Activated naive CD4-positive, alpha-beta T cell (primary cell): Measurements from ENCODE around the gene IL3.
"Not testable (repeated sequence)": the region's sequence is repeated elsewhere in the genome, so short reads cannot be mapped to it uniquely, and the experiment has no call there.

Experiments used
- DNase-seq, 4 experiments: peaks; one replicate each; lab custom pipeline; 2025; lab: John Stamatoyannopoulos, UW

Gene IL3

GRCh38 chr5:132094393-132095076 is 34.1 kb downstream of the IL3 start:
- DNase-seq, result no peak

GRCh38 chr5:132095077-132095410 is 34.6 kb downstream of the IL3 start:
- DNase-seq, result no peak

GRCh38 chr5:132095424-132095972 is 35.0 kb downstream of the IL3 start:
- no peak for DNase-seq

- no peak for DNase-seq
Observed at GRCh38 chr5:132096904-132097303, 36.4 kb downstream of the IL3 start.

- no peak for DNase-seq
Observed at GRCh38 chr5:132098151-132098594, 37.7 kb downstream of the IL3 start.

- DNase-seq, result no peak
Observed at GRCh38 chr5:132098621-132099020, 38.2 kb downstream of the IL3 start.

- DNase-seq, result no peak
Observed at GRCh38 chr5:132099076-132099748, 38.8 kb downstream of the IL3 start.

GRCh38 chr5:132099905-132100304 is 39.5 kb downstream of the IL3 start:
- no peak for DNase-seq

GRCh38 chr5:132100672-132101261 is 40.3 kb downstream of the IL3 start:
- no peak for DNase-seq

- no peak for DNase-seq
Observed at GRCh38 chr5:132101385-132101880, 41.0 kb downstream of the IL3 start.

GRCh38 chr5:132102101-132102701 is 41.7 kb downstream of the IL3 start:
- no peak for DNase-seq

GRCh38 chr5:132102944-132103331 is 42.5 kb downstream of the IL3 start:
- no peak for DNase-seq

- DNase-seq, result peak in 1 of 4 experiments; percentile 26
Observed at GRCh38 chr5:132103332-132103951, 43.0 kb downstream of the IL3 start.

- DNase-seq, result no peak
Observed at GRCh38 chr5:132103969-132104391, 43.5 kb downstream of the IL3 start.

GRCh38 chr5:132104556-132104955 is 44.1 kb downstream of the IL3 start:
- no peak for DNase-seq

GRCh38 chr5:132105688-132106087 is 45.2 kb downstream of the IL3 start:
- DNase-seq, result no peak

- not testable (repeated sequence) for DNase-seq
Observed at GRCh38 chr5:132108495-132108894, 48.0 kb downstream of the IL3 start.

- not testable (repeated sequence) for DNase-seq
Observed at GRCh38 chr5:132108957-132109356, 48.5 kb downstream of the IL3 start.

GRCh38 chr5:132109494-132110053 is 49.1 kb downstream of the IL3 start:
- no peak for DNase-seq

- no peak for DNase-seq
Observed at GRCh38 chr5:132110195-132110594, 49.7 kb downstream of the IL3 start.

- DNase-seq, result no peak
Observed at GRCh38 chr5:132110930-132111329, 50.5 kb downstream of the IL3 start.

GRCh38 chr5:132112111-132112510 is 51.7 kb downstream of the IL3 start:
- no peak for DNase-seq
